ENCODE data around the gene NME7. TPM values are rescaled to one million over a fixed set of nuclear protein-coding genes. Genes with fewer than 3 reads are reported as not detected.
"Not testable (repeated sequence)": the region's sequence is repeated elsewhere in the genome, so short reads cannot be mapped to it uniquely, and the experiment has no call there.

The NME7 gene
- 10.7 TPM for polyA plus RNA-seq

- Mint-ChIP-seq H3K27me3 (no peaks in the 10 kb centered on the region), H3K36me3 (peaks cover 7% of the 10 kb centered on the region), H3K27ac (no peak within 1 kb of the TSS), H3K4me3 (peak within 1 kb of the TSS in 1 of 4 donors; percentile 68), H3K4me1 (peaks cover 0 to 16% (median 10%) of the 10 kb centered on the region in 3 donors), H3K9me3 (peaks cover 0 to 5% (median 0%) of the 10 kb centered on the region in 3 donors)
Observed at GRCh38 chr1:169367686-169368405, at the start of gene NME7, which contains the start of gene BLZF1. Gene NME7, minus strand, starts transcription at chr1:169367797. Its CDS starts 87 bp downstream, at chr1:169367710. Gene BLZF1, plus strand, starts transcription at chr1:169368195. Its CDS starts 1,328 bp downstream, at chr1:169369523.

GRCh38 chr1:169414952-169415351 lies 47.4 kb upstream of the NME7 start:
- Mint-ChIP-seq H3K4me3 (no peak overlapping the region), H3K27me3 (peaks cover 2% of the 10 kb centered on the region), H3K9me3 (peaks cover 2 to 18% (median 5%) of the 10 kb centered on the region in 3 donors), H3K4me1 (no peaks in the 10 kb centered on the region), H3K36me3 (no peaks in the 10 kb centered on the region), H3K27ac (no peak overlapping the region)

- H3K27ac Mint-ChIP-seq, H3K4me1 Mint-ChIP-seq, H3K4me3 Mint-ChIP-seq, H3K36me3 Mint-ChIP-seq, H3K27me3 Mint-ChIP-seq: not testable (repeated sequence)
- peaks cover 7 to 42% (median 14%) of the 10 kb centered on the region in 3 donors for H3K9me3 Mint-ChIP-seq
Observed at GRCh38 chr1:169408340-169408739, 40.7 kb upstream of the NME7 start.

- H3K27me3 Mint-ChIP-seq, H3K27ac Mint-ChIP-seq, H3K36me3 Mint-ChIP-seq, H3K4me3 Mint-ChIP-seq, H3K4me1 Mint-ChIP-seq: not testable (repeated sequence)
- H3K9me3 Mint-ChIP-seq = peaks cover 7 to 41% (median 17%) of the 10 kb centered on the region in 3 donors
Observed at GRCh38 chr1:169402578-169402977, 35.0 kb upstream of the NME7 start.

- Mint-ChIP-seq H3K4me1 (no peaks in the 10 kb centered on the region), H3K9me3 (peaks cover 0 to 10% (median 3%) of the 10 kb centered on the region in 3 donors), H3K36me3 (peaks cover 25% of the 10 kb centered on the region), H3K27ac (no peak overlapping the region), H3K27me3 (peaks cover 2% of the 10 kb centered on the region), H3K4me3 (no peak overlapping the region)
Observed at GRCh38 chr1:169395955-169396354, 28.4 kb upstream of the NME7 start.

- Mint-ChIP-seq H3K9me3 (no peaks in the 10 kb centered on the region), H3K27ac (no peak overlapping the region), H3K36me3 (peaks cover 37% of the 10 kb centered on the region), H3K4me3 (no peak overlapping the region), H3K27me3 (no peaks in the 10 kb centered on the region), H3K4me1 (no peaks in the 10 kb centered on the region)
Observed at GRCh38 chr1:169392406-169392805, 24.8 kb upstream of the NME7 start.

GRCh38 chr1:169390303-169390702 lies 22.7 kb upstream of the NME7 start:
- H3K4me1 Mint-ChIP-seq = no peaks in the 10 kb centered on the region
- no peaks in the 10 kb centered on the region for H3K27me3 Mint-ChIP-seq
- H3K9me3 Mint-ChIP-seq = no peaks in the 10 kb centered on the region
- H3K4me3 Mint-ChIP-seq = no peak overlapping the region
- H3K36me3 Mint-ChIP-seq = peaks cover 26% of the 10 kb centered on the region
- H3K27ac Mint-ChIP-seq = no peak overlapping the region

GRCh38 chr1:169387399-169387798 lies 19.8 kb upstream of the NME7 start:
- no peak overlapping the region for H3K4me3 Mint-ChIP-seq
- no peaks in the 10 kb centered on the region for H3K27me3 Mint-ChIP-seq
- H3K4me1 Mint-ChIP-seq = no peaks in the 10 kb centered on the region
- peaks cover 17% of the 10 kb centered on the region for H3K36me3 Mint-ChIP-seq
- H3K9me3 Mint-ChIP-seq = no peaks in the 10 kb centered on the region
- H3K27ac Mint-ChIP-seq = no peak overlapping the region

GRCh38 chr1:169383449-169383848 lies 15.9 kb upstream of the NME7 start:
- no peaks in the 10 kb centered on the region for H3K4me1 Mint-ChIP-seq
- no peaks in the 10 kb centered on the region for H3K9me3 Mint-ChIP-seq
- peaks cover 12% of the 10 kb centered on the region for H3K36me3 Mint-ChIP-seq
- no peak overlapping the region for H3K27ac Mint-ChIP-seq
- H3K27me3 Mint-ChIP-seq = no peaks in the 10 kb centered on the region
- H3K4me3 Mint-ChIP-seq = no peak overlapping the region

- no peaks in the 10 kb centered on the region for H3K9me3 Mint-ChIP-seq
- H3K4me3 Mint-ChIP-seq = no peak overlapping the region
- no peak overlapping the region for H3K27ac Mint-ChIP-seq
- no peaks in the 10 kb centered on the region for H3K4me1 Mint-ChIP-seq
- peaks cover 11% of the 10 kb centered on the region for H3K36me3 Mint-ChIP-seq
- H3K27me3 Mint-ChIP-seq = no peaks in the 10 kb centered on the region
Observed at GRCh38 chr1:169381162-169381561, 13.6 kb upstream of the NME7 start.

GRCh38 chr1:169371404-169371803 lies 3.8 kb upstream of the NME7 start:
- Mint-ChIP-seq H3K4me3 (no peak overlapping the region), H3K27ac (no peak overlapping the region), H3K9me3 (no peaks in the 10 kb centered on the region), H3K4me1 (peaks cover 0 to 12% (median 7%) of the 10 kb centered on the region in 3 donors), H3K36me3 (peaks cover 4% of the 10 kb centered on the region), H3K27me3 (no peaks in the 10 kb centered on the region)

- peaks cover 9% of the 10 kb centered on the region for H3K36me3 Mint-ChIP-seq
- H3K27ac Mint-ChIP-seq = no peak overlapping the region
- no peak overlapping the region for H3K4me3 Mint-ChIP-seq
- no peaks in the 10 kb centered on the region for H3K27me3 Mint-ChIP-seq
- H3K4me1 Mint-ChIP-seq = peaks cover 0 to 15% (median 10%) of the 10 kb centered on the region in 3 donors
- H3K9me3 Mint-ChIP-seq = peaks cover 0 to 5% (median 0%) of the 10 kb centered on the region in 3 donors
Observed at GRCh38 chr1:169368406-169368769, 791 bp upstream of the NME7 start.

GRCh38 chr1:169367096-169367685 lies 406 bp downstream of the NME7 start:
- H3K36me3 Mint-ChIP-seq = peaks cover 7% of the 10 kb centered on the region
- H3K4me3 Mint-ChIP-seq = no peak overlapping the region
- peaks cover 0 to 16% (median 10%) of the 10 kb centered on the region in 3 donors for H3K4me1 Mint-ChIP-seq
- H3K9me3 Mint-ChIP-seq = peaks cover 0 to 5% (median 0%) of the 10 kb centered on the region in 3 donors
- H3K27me3 Mint-ChIP-seq = no peaks in the 10 kb centered on the region
- H3K27ac Mint-ChIP-seq = no peak overlapping the region

- H3K27me3 Mint-ChIP-seq = no peaks in the 10 kb centered on the region
- H3K4me3 Mint-ChIP-seq = peak overlapping the region in 1 of 4 donors; percentile 32
- H3K27ac Mint-ChIP-seq = peak overlapping the region in 1 of 3 donors; percentile 11
- H3K4me1 Mint-ChIP-seq = peaks cover 0 to 10% (median 6%) of the 10 kb centered on the region in 3 donors
- H3K9me3 Mint-ChIP-seq = peaks cover 0 to 5% (median 0%) of the 10 kb centered on the region in 3 donors
- peaks cover 5% of the 10 kb centered on the region for H3K36me3 Mint-ChIP-seq
Observed at GRCh38 chr1:169364948-169365347, 2.6 kb downstream of the NME7 start.

GRCh38 chr1:169363046-169363730 lies 4.4 kb downstream of the NME7 start:
- Mint-ChIP-seq H3K27me3 (no peaks in the 10 kb centered on the region), H3K9me3 (peaks cover 0 to 5% (median 0%) of the 10 kb centered on the region in 3 donors), H3K36me3 (peaks cover 5% of the 10 kb centered on the region), H3K27ac (peak overlapping the region in 1 of 3 donors; percentile 59), H3K4me3 (peak overlapping the region in 1 of 4 donors; percentile 5), H3K4me1 (peaks cover 0 to 6% (median 4%) of the 10 kb centered on the region in 3 donors)

Measured in IgD-negative memory B cell (primary cell).